MM.1S (cell line): Measurements from ENCODE around the gene RNF2.

Experiments used
- DNase-seq: peaks from one replicate; pipeline ENCODE4 v3.0.0-alpha.2; 2015
- H2AFZ ChIP-seq: fragments of 300-600 bp; sonication (generic); 2 replicates; pipeline ENCODE4 v1.6.0; 2016; ENCODE audit warnings: antibody characterized with exemption, low read length
- H3F3A ChIP-seq: fragments of 300-600 bp; sonication (generic); 2 replicates; pipeline ENCODE4 v1.6.1; 2016; ENCODE audit warnings: mild to moderate bottlenecking, antibody characterized with exemption, low read length, moderate library complexity, mixed read lengths; ENCODE audit not compliant: insufficient read depth
- H3K27ac ChIP-seq: fragments of 300-600 bp; sonication (generic); 2 replicates; pipeline ENCODE4 v1.5.1; 2016; ENCODE audit warnings: mild to moderate bottlenecking, low read length
- H3K27me3 ChIP-seq: fragments of 300-600 bp; sonication (generic); replicated peaks from 2 replicates; pipeline ENCODE4 v1.6.0; 2016; ENCODE audit warnings: low read length; ENCODE audit not compliant: insufficient read depth
- H3K36me3 ChIP-seq: fragments of 300-600 bp; sonication (generic); replicated peaks from 2 replicates; pipeline ENCODE4 v1.6.1; 2016; ENCODE audit warnings: mild to moderate bottlenecking, low read length, mixed read lengths; ENCODE audit not compliant: insufficient read depth
- H3K4me1 ChIP-seq: fragments of 300-600 bp; sonication (generic); 2 replicates; pipeline ENCODE4 v1.6.1; 2016; ENCODE audit warnings: low read length, mixed read lengths
- H3K4me2 ChIP-seq: fragments of 300-600 bp; sonication (generic); 2 replicates; pipeline ENCODE4 v1.6.0; 2016; ENCODE audit warnings: low read depth, low read length
- H3K4me3 ChIP-seq: fragments of 300-600 bp; sonication (generic); 2 replicates; pipeline ENCODE4 v1.5.1; 2016; ENCODE audit warnings: low read length, mixed read lengths
- H3K79me2 ChIP-seq: fragments of 300-600 bp; sonication (generic); 2 replicates; pipeline ENCODE4 v1.6.1; 2016; ENCODE audit warnings: mixed run types, low read length, mixed read lengths
- H3K9ac ChIP-seq: fragments of 300-600 bp; sonication (generic); 2 replicates; pipeline ENCODE4 v1.6.1; 2016; ENCODE audit warnings: low read length, mixed read lengths
- H3K9me2 ChIP-seq: fragments of 300-600 bp; sonication (generic); replicated peaks from 2 replicates; pipeline ENCODE4 v1.6.1; 2016; ENCODE audit warnings: mild to moderate bottlenecking, low read length, mixed read lengths; ENCODE audit not compliant: insufficient read depth
- H3K9me3 ChIP-seq: fragments of 300-600 bp; sonication (generic); replicated peaks from 2 replicates; pipeline ENCODE4 v1.6.1; 2016; ENCODE audit warnings: mild to moderate bottlenecking, low read length, mixed read lengths; ENCODE audit not compliant: insufficient read depth
- H4K20me1 ChIP-seq: fragments of 300-600 bp; sonication (generic); 2 replicates; pipeline ENCODE4 v1.6.1; 2016; ENCODE audit warnings: mild to moderate bottlenecking, low read length, moderate library complexity, mixed read lengths; ENCODE audit not compliant: insufficient read depth
- CTCF ChIP-seq: fragments of 300-600 bp; sonication (generic); IDR thresholded peaks from 2 replicates; pipeline ENCODE4 v1.5.1; 2016; ENCODE audit warnings: antibody characterized with exemption, low read length, mixed read lengths
- EZH2 ChIP-seq: fragments of 300-600 bp; sonication (generic); optimal IDR thresholded peaks from 2 replicates; pipeline ENCODE3; 2017; ENCODE audit warnings: low read depth, mild to moderate bottlenecking, antibody characterized with exemption, low read length, mixed read lengths
- EZH2phosphoT487 ChIP-seq: fragments of 300-600 bp; sonication (generic); IDR thresholded peaks from 2 replicates; pipeline ENCODE4 v1.6.1; 2018; ENCODE audit warnings: antibody characterized with exemption, low read length

Gene RNF2

GRCh38 chr1:185139246-185139645 is 93.9 kb downstream of the RNF2 start:
- Histone ChIP-seq H3K27me3 (no peaks in the 10 kb centered on the region), H3K4me2 (no peak overlapping the region), H3K9ac (no peak overlapping the region), H3K4me3 (no peak overlapping the region), H3K9me3 (no peaks in the 10 kb centered on the region), H3K27ac (no peak overlapping the region), H3K36me3 (no peaks in the 10 kb centered on the region; the same call in 1 of the 2 replicates), H4K20me1 (no peaks in the 10 kb centered on the region), H3F3A (no peaks in the 10 kb centered on the region), H3K4me1 (no peaks in the 10 kb centered on the region), H3K9me2 (no peaks in the 10 kb centered on the region), H3K79me2 (no peaks in the 10 kb centered on the region), H2AFZ (no peak overlapping the region)
- no peak for TF ChIP-seq EZH2phosphoT487
- TF ChIP-seq CTCF = no peak
- TF ChIP-seq EZH2 = no peak
- no peak for DNase-seq

GRCh38 chr1:185144233-185144632 is 98.9 kb downstream of the RNF2 start:
- no peak for DNase-seq
- Histone ChIP-seq H3K36me3 (peaks cover 2% of the 10 kb centered on the region; the same call in 1 of the 2 replicates), H3K79me2 (no peaks in the 10 kb centered on the region), H3K9me3 (no peaks in the 10 kb centered on the region), H3K27ac (no peak overlapping the region), H3K4me3 (no peak overlapping the region), H3K4me1 (no peaks in the 10 kb centered on the region), H4K20me1 (no peaks in the 10 kb centered on the region), H3K4me2 (no peak overlapping the region), H3K9me2 (no peaks in the 10 kb centered on the region), H3K27me3 (no peaks in the 10 kb centered on the region), H3F3A (no peaks in the 10 kb centered on the region), H3K9ac (no peak overlapping the region), H2AFZ (no peak overlapping the region)
- TF ChIP-seq CTCF = no peak
- no peak for TF ChIP-seq EZH2
- no peak for TF ChIP-seq EZH2phosphoT487

- no peak for DNase-seq
- Histone ChIP-seq H4K20me1 (no peaks in the 10 kb centered on the region), H3K9ac (no peak overlapping the region), H3F3A (no peaks in the 10 kb centered on the region; the same call in 1 of the 2 replicates), H3K27me3 (no peaks in the 10 kb centered on the region), H3K79me2 (peaks cover 18% of the 10 kb centered on the region), H3K4me3 (no peak overlapping the region), H3K4me2 (no peak overlapping the region), H3K4me1 (peaks cover 8% of the 10 kb centered on the region; the same call in 1 of the 2 replicates), H3K36me3 (no peaks in the 10 kb centered on the region), H2AFZ (no peak overlapping the region), H3K9me3 (no peaks in the 10 kb centered on the region), H3K9me2 (no peaks in the 10 kb centered on the region), H3K27ac (no peak overlapping the region)
- no peak for TF ChIP-seq EZH2
- TF ChIP-seq CTCF = no peak
- TF ChIP-seq EZH2phosphoT487 = no peak
Measured at GRCh38 chr1:185151215-185151614, 105.9 kb downstream of the RNF2 start.
